HCT116 (cell line): ENCODE data around the gene ARL11.

Source experiments
- CTCF ChIP-seq, 3 experiments: fragments of 200-600 bp in 1 of 3; sonication (generic) in 1 of 3; IDR thresholded peaks in 2 of 3; conservative IDR thresholded peaks in 1 of 3; 2 replicates each; pipeline ENCODE4 v1.5.1; 2012 to 2017; ENCODE audit warnings: low read depth in 2 of 3, low read length in 2 of 3, antibody characterized with exemption in 1 of 3, borderline replicate concordance in 1 of 3, control low read depth in 1 of 3, mild to moderate bottlenecking in 1 of 3, mixed read lengths in 1 of 3, mixed run types in 1 of 3, moderate library complexity in 1 of 3; ENCODE audit not compliant: insufficient read depth in 1 of 3
- EGR1 ChIP-seq: IDR thresholded peaks from 2 replicates; pipeline ENCODE4 v1.6.1; 2012; ENCODE audit warnings: low read depth
- EZH2 ChIP-seq: fragments of 200-600 bp; sonication (generic); IDR thresholded peaks from 2 replicates; pipeline ENCODE4 v1.6.1; 2017; ENCODE audit warnings: antibody characterized with exemption, mixed run types
- JUND ChIP-seq: IDR thresholded peaks from 2 replicates; pipeline ENCODE4 v1.6.1; 2012
- POLR2A ChIP-seq: IDR thresholded peaks from 2 replicates; pipeline ENCODE4 v1.7.0; 2011; ENCODE audit warnings: borderline replicate concordance; ENCODE audit not compliant: insufficient read depth, insufficient read length; ENCODE audit errors: extremely low read depth
- POLR2AphosphoS5 ChIP-seq: IDR thresholded peaks from 2 replicates; pipeline ENCODE4 v1.6.1; 2011; ENCODE audit warnings: mild to moderate bottlenecking, low read depth, low read length, moderate library complexity
- REST ChIP-seq: IDR thresholded peaks from 2 replicates; pipeline ENCODE4 v1.6.1; 2012; ENCODE audit warnings: low read depth

GRCh38 chr13:49629196-49629938 lies 1.1 kb downstream of the ARL11 start:
- TF ChIP-seq CTCF (IDR thresholded peaks at IDR 0.05 in 2 of 3, conservative IDR thresholded peaks at IDR 0.05 in 1 of 3; ENCODE audit: borderline replicate concordance in 1 of 3, insufficient read depth in 1 of 3, low read depth in 2 of 3, low read length in 2 of 3) (no peak), REST (no peak), POLR2A (no peak), EZH2 (no peak), POLR2AphosphoS5 (no peak), EGR1 (no peak), JUND (no peak)
